PC-9 (cell line): ENCODE measurements around the gene SPATA17. TPM values are rescaled to one million over a fixed set of nuclear protein-coding genes. Genes with fewer than 3 reads are reported as not detected.

ENCODE experiments used
- BruUV-seq: library from RNA; stranded (reverse); fragments of 400-500 nt; replicated peaks from 2 replicates; lab custom pipeline; 2021; lab: Mats Ljungman, UMichigan
- CTCF ChIA-PET: fragments of 300-600 bp; sonication (Branson Sonifier 250); formaldehyde crosslinking; loops from one replicate; lab custom pipeline; 2022; ENCODE audit warnings: antibody characterized with exemption; lab: Charles Lee
- POLR2A ChIA-PET: fragments of 300-600 bp; sonication (Branson Sonifier 250); formaldehyde crosslinking; loops from one replicate; lab custom pipeline; 2022; ENCODE audit warnings: antibody characterized with exemption; ENCODE audit not compliant: unreplicated experiment; lab: Charles Lee
- DNase-seq, 2 experiments: peaks; one replicate each; pipeline versions ENCODE4 v3.0.0 to v3.0.0-alpha.2; 2015 to 2022; ENCODE audit warnings: mixed read lengths in 1 of 2
- H2AFZ ChIP-seq: fragments of 200-600 bp; sonication (generic); 2 replicates; pipeline ENCODE4 v1.8.1; 2017; ENCODE audit warnings: antibody characterized with exemption
- H3F3A ChIP-seq: fragments of 200-600 bp; sonication (generic); 2 replicates; pipeline ENCODE4 v1.8.1; 2017; ENCODE audit warnings: antibody characterized with exemption, mild to moderate bottlenecking, low read depth; ENCODE audit not compliant: insufficient read depth
- H3K27ac ChIP-seq: fragments of 200-600 bp; sonication (generic); 2 replicates; pipeline ENCODE4 v1.6.1; 2016; ENCODE audit warnings: mixed run types
- H3K27me3 ChIP-seq: fragments of 200-600 bp; sonication (generic); 2 replicates; pipeline ENCODE4 v1.6.1; 2016; ENCODE audit warnings: low read depth, mixed run types; ENCODE audit not compliant: insufficient read depth
- H3K36me3 ChIP-seq: fragments of 200-600 bp; sonication (generic); 2 replicates; pipeline ENCODE4 v1.6.1; 2016; ENCODE audit warnings: low read depth, mixed run types
- H3K4me1 ChIP-seq: fragments of 200-600 bp; sonication (generic); replicated peaks from 2 replicates; pipeline ENCODE4 v1.6.1; 2016; ENCODE audit warnings: mixed run types; ENCODE audit not compliant: insufficient read depth
- H3K4me2 ChIP-seq: fragments of 200-600 bp; sonication (generic); 2 replicates; pipeline ENCODE4 v1.6.1; 2017; ENCODE audit warnings: mixed run types
- H3K4me3 ChIP-seq: fragments of 200-600 bp; sonication (generic); 2 replicates; pipeline ENCODE4 v1.6.1; 2016; ENCODE audit warnings: mixed run types
- H3K79me2 ChIP-seq: fragments of 200-600 bp; sonication (generic); 2 replicates; pipeline ENCODE4 v1.6.1; 2017; ENCODE audit warnings: low read depth, mixed run types
- H3K9me2 ChIP-seq: fragments of 200-600 bp; sonication (generic); 2 replicates; pipeline ENCODE4 v1.8.1; 2017; ENCODE audit warnings: mild to moderate bottlenecking; ENCODE audit not compliant: insufficient read depth
- H3K9me3 ChIP-seq: fragments of 200-600 bp; sonication (generic); 2 replicates; pipeline ENCODE4 v1.8.1; 2016; ENCODE audit warnings: low read depth; ENCODE audit not compliant: insufficient read depth
- H4K20me1 ChIP-seq: fragments of 200-600 bp; sonication (generic); 2 replicates; pipeline ENCODE4 v1.8.1; 2017; ENCODE audit not compliant: insufficient read depth
- EZH2 ChIP-seq: fragments of 200-600 bp; sonication (generic); IDR thresholded peaks from 2 replicates; pipeline ENCODE4 v1.8.0; 2017; ENCODE audit warnings: antibody characterized with exemption, low read depth
- intact Hi-C: fragments of 100-400 bp; cut with micrococcal nuclease; formaldehyde crosslinking; loops from one replicate; pipeline ENCODE4 v1.10.0; 2022; ENCODE audit not compliant: unreplicated experiment
- total RNA-seq: library from RNA; stranded (reverse); gene quantifications from 2 replicates; pipeline ENCODE4 v1.2.3, GENCODE V29; 2021
- TF ChIP-seq, protein P1 (sequence below): fragments of 200-600 bp; sonication (generic); conservative IDR thresholded peaks from 2 replicates; pipeline ENCODE4 v1.6.1; 2017; ENCODE audit warnings: mixed run types, antibody characterized with exemption, mild to moderate bottlenecking, moderate library complexity

SPATA17 gene
- total RNA-seq, 1 experiment from 2014 or later: 8.9 TPM

- no peak overlapping the region for H3K4me3 ChIP-seq
- intact Hi-C loops: no loop called here
- H3K4me2 ChIP-seq: no peak overlapping the region
- no peak overlapping the region for H3K27ac ChIP-seq
- no peaks in the 10 kb centered on the region for H3K36me3 ChIP-seq
- no TSS peak for BruUV-seq
- no peaks in the 10 kb centered on the region for H3F3A ChIP-seq
- H2AFZ ChIP-seq: no peak overlapping the region
- H3K4me1 ChIP-seq: no peaks in the 10 kb centered on the region
- TF ChIP-seq EZH2: no peak
- TF ChIP-seq, protein P1, sequence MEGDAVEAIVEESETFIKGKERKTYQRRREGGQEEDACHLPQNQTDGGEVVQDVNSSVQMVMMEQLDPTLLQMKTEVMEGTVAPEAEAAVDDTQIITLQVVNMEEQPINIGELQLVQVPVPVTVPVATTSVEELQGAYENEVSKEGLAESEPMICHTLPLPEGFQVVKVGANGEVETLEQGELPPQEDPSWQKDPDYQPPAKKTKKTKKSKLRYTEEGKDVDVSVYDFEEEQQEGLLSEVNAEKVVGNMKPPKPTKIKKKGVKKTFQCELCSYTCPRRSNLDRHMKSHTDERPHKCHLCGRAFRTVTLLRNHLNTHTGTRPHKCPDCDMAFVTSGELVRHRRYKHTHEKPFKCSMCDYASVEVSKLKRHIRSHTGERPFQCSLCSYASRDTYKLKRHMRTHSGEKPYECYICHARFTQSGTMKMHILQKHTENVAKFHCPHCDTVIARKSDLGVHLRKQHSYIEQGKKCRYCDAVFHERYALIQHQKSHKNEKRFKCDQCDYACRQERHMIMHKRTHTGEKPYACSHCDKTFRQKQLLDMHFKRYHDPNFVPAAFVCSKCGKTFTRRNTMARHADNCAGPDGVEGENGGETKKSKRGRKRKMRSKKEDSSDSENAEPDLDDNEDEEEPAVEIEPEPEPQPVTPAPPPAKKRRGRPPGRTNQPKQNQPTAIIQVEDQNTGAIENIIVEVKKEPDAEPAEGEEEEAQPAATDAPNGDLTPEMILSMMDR: no peak
- ChIA-PET CTCF (no interaction called here), POLR2A (no interaction called here)
- no peaks in the 10 kb centered on the region for H3K9me3 ChIP-seq
- no peaks in the 10 kb centered on the region for H3K9me2 ChIP-seq
- DNase-seq: no peak
- H3K79me2 ChIP-seq: no peaks in the 10 kb centered on the region
- no peaks in the 10 kb centered on the region for H4K20me1 ChIP-seq
- no peaks in the 10 kb centered on the region for H3K27me3 ChIP-seq
Observed at GRCh38 chr1:217703326-217703725, 72.2 kb downstream of the SPATA17 start.

DNA sequence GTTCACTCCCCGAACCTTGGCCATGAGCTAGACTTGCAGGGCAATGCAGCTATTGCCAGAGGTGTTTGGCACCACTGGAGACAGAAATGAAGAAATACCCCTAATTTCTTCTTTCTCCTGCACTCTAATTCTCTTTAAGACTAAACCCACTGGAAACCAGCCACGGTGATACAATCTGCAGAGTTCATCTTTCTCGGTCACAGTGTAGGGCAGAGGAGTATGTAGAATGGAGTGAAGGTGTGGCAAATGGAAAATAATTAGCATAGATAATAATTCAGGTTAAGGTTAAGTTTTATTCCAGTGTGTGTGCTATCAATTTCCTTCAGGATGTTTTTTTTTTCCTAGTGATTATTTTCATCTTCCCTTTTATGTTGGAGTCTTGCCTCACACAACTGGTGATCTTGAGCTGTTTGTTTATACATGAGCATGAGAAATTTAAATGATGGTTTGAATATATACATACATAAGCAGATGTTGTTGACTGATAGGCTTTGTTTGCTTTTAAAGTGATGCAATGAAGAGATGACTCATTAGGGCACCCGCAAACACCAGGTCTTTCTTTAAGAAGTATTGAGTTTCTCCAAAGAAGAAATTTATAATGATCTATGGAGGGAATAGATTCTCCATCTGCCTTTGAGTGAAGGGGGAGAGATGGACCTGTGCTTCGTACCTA lies 81.9 kb downstream of the SPATA17 start:
- TF ChIP-seq, protein P1: no peak
- no peak for TF ChIP-seq EZH2
- H3K4me1 ChIP-seq: 0 out of 2 replicates have a peak, but pooled peaks cover 4% of the 10 kb centered on the region
- BruUV-seq: no TSS peak
- H3K36me3 ChIP-seq: no peaks in the 10 kb centered on the region
- no peak overlapping the region for H3K4me2 ChIP-seq
- intact Hi-C loops: no loop called here
- no peaks in the 10 kb centered on the region for H4K20me1 ChIP-seq
- no peaks in the 10 kb centered on the region for H3K9me3 ChIP-seq
- no peak overlapping the region for H3K27ac ChIP-seq
- CTCF ChIA-PET: no interaction called here
- no peak overlapping the region for H2AFZ ChIP-seq
- no peaks in the 10 kb centered on the region for H3K27me3 ChIP-seq
- peak in 1 of 2 experiments; percentile 49 for DNase-seq
- no peak overlapping the region for H3K4me3 ChIP-seq
- no peaks in the 10 kb centered on the region for H3K79me2 ChIP-seq
- H3K9me2 ChIP-seq: no peaks in the 10 kb centered on the region
- POLR2A ChIA-PET: no interaction called here
- no peaks in the 10 kb centered on the region for H3F3A ChIP-seq

GRCh38 chr1:217715681-217716080 lies 84.5 kb downstream of the SPATA17 start:
- POLR2A ChIA-PET: no interaction called here
- H4K20me1 ChIP-seq: no peaks in the 10 kb centered on the region
- H3K27me3 ChIP-seq: no peaks in the 10 kb centered on the region
- no peak overlapping the region for H2AFZ ChIP-seq
- no peaks in the 10 kb centered on the region for H3K9me3 ChIP-seq
- intact Hi-C loops: no loop called here
- no peak for TF ChIP-seq EZH2
- TF ChIP-seq, protein P1: no peak
- DNase-seq: no peak
- H3K36me3 ChIP-seq: no peaks in the 10 kb centered on the region
- H3K4me2 ChIP-seq: no peak overlapping the region
- CTCF ChIA-PET: no interaction called here
- no peak overlapping the region for H3K27ac ChIP-seq
- no peaks in the 10 kb centered on the region for H3K79me2 ChIP-seq
- no peaks in the 10 kb centered on the region for H3K9me2 ChIP-seq
- H3K4me1 ChIP-seq: 0 out of 2 replicates have a peak, but pooled peaks cover 10% of the 10 kb centered on the region
- no TSS peak for BruUV-seq
- no peaks in the 10 kb centered on the region for H3F3A ChIP-seq
- no peak overlapping the region for H3K4me3 ChIP-seq
